Fibroblast of mammary gland (primary cell): Measurements from ENCODE around the gene RETREG2.

Experiments
- DNase-seq: peaks from one replicate; pipeline ENCODE4 v3.0.0-alpha.2; 2010; ENCODE audit warnings: low read depth
- H3K4me3 ChIP-seq: 2 replicates; pipeline ENCODE4 v1.5.1; 2011; ENCODE audit warnings: low read depth, mild to moderate bottlenecking, low read length, moderate library complexity; ENCODE audit not compliant: control insufficient read depth
- CTCF ChIP-seq: conservative IDR thresholded peaks from 2 replicates; pipeline ENCODE4 v1.5.1; 2011; ENCODE audit warnings: low read depth, low read length, inconsistent platforms; ENCODE audit not compliant: control insufficient read depth, insufficient read depth

Gene RETREG2

DNA sequence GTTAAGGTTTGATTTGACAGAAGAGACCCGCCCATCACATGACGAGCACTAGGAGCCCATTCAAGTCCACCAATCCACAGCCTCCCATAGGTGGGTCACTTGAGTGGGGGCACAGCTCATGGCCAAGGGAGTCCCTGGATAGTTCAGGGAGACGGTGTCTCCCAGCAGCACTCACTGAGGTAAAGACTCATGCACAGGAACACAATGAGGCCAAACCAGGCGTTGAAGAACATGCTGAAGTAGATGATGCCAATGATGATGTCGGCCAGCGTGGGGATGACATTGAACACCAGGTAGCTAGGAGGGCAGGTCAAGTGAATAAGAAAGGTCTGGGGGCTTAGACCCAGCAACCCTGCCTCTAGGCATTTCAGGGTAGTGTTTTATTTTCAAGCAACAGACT, 36.7 kb downstream of the RETREG2 start:
- no peak overlapping the region for H3K4me3 ChIP-seq
- TF ChIP-seq CTCF = no peak
- DNase-seq = no peak

- H3K4me3 ChIP-seq = no peak overlapping the region
- DNase-seq = no peak
- no peak for TF ChIP-seq CTCF
These were observed 37.9 kb downstream of the RETREG2 start for GRCh38 chr2:219215871-219216534.

DNA sequence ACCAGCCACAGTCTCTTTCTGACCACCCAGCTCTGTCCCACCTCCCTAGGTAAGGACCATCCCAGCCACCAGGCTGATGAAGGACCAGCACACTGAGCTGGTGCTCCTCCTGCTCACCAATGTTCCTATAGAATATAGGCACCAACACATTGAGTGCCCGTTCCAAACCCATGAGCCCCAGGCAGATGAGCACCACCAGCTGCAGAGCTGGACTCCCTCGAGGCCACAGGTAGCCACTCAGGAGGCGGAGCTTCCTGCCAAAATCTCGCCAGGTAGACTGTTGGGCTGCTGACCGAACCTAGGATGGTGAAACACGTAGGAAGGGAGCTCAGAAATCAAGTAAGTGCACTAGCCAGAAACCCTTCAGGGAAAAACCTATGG, 38.5 kb downstream of the RETREG2 start:
- DNase-seq = no peak
- no peak for TF ChIP-seq CTCF
- no peak overlapping the region for H3K4me3 ChIP-seq

GRCh38 chr2:219218217-219218731, 40.2 kb downstream of the RETREG2 start:
- H3K4me3 ChIP-seq = peak overlapping the region; percentile 56
- TF ChIP-seq CTCF = no peak
- DNase-seq = peak; percentile 64

DNA sequence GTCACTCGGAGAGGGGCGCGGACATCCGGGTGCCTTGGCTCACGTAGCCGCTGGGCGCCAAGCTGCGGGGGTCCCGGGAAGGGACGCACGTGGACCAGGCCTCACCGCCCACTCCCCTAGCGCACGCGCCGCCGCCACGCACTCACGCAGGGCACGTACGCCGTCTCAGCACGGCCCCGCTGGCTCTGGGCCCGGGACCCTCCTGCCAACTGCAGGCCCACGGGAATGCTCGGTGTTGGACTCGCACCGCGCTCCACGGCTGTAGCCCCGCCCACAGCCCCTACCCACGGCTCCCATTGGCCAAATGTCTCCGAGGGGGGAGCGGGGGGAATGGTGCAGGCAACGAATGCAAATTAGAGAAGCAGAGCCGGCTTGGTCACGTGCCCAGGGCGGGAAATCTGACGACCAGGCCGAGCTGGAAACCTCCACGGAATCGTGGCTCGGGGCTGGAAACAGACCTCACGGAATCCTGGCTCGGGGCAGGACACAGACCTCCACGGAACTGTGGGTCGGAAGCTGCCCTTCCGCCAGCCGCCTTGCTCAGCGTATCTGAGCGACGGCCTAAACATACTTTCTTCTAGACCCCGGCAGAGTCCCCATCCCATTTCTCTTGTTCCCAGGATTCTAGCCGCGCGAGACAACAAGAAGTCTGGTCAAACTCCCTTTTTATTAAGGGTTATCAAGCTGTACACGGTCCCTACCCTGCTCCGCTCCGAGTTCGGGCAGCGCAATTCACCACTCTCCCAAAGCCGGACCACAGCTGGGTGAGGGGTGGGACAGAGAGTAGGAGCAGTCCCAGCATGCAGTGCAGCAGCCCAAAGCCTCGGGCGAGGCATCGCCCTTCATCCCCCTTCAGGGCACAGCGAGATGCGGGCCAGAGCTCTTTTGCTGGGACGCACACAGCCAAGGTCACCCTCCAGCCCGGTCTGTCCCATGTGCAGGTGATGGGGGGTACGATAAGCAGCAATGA, 40.9 kb downstream of the RETREG2 start, which contains the start of gene ABCB6:
ABCB6 (minus strand) TSS at position 227 of the 970 bp plus-strand sequence. CDS start 285 bp downstream, outside the sequence.
- TF ChIP-seq CTCF = no peak
- peak; percentile 90 for DNase-seq
- peak within 1 kb of the TSS; percentile 56 for H3K4me3 ChIP-seq

GRCh38 chr2:219219784-219220532, 41.9 kb downstream of the RETREG2 start:
- DNase-seq = no peak
- no peak for TF ChIP-seq CTCF
- H3K4me3 ChIP-seq = no peak overlapping the region
